ENCODE measurements around the gene OR10P1.

OR10P1 gene

DNA sequence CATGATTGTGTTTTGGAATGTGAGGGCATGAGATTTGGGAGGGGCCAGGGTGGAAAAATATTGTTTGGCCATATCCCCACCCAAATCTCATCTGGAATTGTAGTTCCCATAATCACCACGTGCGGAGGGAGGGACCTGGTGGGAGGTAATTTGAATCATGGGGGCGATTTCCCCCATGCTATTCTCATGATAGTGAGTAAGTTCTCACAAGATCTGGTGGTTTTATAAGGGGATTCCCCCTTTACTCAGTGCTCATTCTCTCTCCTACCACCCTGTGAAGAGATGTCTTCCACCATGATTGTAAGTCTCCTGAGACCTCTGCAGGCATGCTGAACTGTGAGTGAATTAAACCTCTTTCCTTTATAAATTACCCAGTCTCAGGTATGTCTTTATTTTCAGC, 15.7 kb downstream of the OR10P1 start:
- TF ChIP-seq, protein P1, sequence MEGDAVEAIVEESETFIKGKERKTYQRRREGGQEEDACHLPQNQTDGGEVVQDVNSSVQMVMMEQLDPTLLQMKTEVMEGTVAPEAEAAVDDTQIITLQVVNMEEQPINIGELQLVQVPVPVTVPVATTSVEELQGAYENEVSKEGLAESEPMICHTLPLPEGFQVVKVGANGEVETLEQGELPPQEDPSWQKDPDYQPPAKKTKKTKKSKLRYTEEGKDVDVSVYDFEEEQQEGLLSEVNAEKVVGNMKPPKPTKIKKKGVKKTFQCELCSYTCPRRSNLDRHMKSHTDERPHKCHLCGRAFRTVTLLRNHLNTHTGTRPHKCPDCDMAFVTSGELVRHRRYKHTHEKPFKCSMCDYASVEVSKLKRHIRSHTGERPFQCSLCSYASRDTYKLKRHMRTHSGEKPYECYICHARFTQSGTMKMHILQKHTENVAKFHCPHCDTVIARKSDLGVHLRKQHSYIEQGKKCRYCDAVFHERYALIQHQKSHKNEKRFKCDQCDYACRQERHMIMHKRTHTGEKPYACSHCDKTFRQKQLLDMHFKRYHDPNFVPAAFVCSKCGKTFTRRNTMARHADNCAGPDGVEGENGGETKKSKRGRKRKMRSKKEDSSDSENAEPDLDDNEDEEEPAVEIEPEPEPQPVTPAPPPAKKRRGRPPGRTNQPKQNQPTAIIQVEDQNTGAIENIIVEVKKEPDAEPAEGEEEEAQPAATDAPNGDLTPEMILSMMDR (IDR thresholded peaks at IDR 0.05; ENCODE audit: low read depth, low read length) = no peak
- H3K4me3 ChIP-seq (ENCODE audit: low read depth, low read length) = no peak overlapping the region

DNA sequence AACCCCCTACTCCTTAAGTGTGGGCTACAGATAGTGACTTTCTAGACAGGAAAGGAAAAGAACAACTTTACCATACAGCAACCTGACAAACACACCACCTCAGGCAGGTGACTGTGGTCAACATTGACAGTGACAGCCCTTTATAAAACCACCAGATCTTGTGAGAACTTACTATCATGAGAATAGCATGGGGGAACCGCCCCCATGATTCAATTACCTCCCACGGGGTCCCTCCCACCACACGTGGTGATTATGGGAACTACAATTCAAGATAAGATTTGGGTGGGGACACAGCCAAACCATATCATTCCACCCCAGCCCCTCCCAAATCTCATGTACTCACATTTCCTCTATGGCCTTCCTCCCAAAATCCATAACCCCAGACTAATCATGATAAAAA, 16.3 kb downstream of the OR10P1 start:
- no peak overlapping the region for H3K4me3 ChIP-seq (ENCODE audit: low read depth, low read length)

DNA sequence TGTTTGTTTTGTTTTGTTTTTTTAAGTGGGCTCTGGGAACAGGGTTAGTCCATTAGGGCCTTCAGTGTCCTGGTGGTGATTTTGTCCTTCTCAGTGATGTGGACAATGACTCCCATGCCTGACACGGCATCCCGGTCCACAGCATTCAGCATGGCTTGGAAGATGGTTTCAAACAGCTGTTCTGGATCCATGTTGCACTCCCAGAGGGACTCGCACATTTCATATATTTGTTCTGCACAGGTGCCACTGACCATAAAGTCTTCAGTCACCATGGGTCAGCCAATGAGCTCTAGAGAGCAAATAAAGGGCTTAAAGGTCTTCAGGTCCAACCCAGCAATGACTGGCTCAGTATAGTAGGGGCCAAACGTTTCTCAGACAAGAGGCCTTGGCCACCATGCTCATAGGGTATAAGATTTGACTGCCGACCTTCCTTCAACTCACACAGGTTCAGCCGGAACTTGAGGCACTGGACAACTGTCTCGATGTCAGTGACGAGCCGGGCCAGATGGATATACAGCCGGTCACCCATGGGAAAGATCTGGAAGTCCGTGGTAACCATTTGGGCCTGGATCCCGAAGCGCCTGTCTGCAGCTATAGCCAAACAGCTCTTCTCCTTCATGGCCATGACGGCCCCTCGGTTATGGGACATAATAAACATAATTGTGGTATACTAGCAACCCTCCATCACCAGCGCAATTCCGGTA, 18.0 kb downstream of the OR10P1 start:
- TF ChIP-seq, protein P1 (IDR thresholded peaks at IDR 0.05; ENCODE audit: low read depth, low read length) = no peak
- no peak overlapping the region for H3K4me3 ChIP-seq (ENCODE audit: low read depth, low read length)

More for the DNA sequence above, 16.3 kb downstream of the OR10P1 start:
- TF ChIP-seq, protein P1 (IDR thresholded peaks at IDR 0.05; ENCODE audit: low read depth, low read length) = no peak

DNA sequence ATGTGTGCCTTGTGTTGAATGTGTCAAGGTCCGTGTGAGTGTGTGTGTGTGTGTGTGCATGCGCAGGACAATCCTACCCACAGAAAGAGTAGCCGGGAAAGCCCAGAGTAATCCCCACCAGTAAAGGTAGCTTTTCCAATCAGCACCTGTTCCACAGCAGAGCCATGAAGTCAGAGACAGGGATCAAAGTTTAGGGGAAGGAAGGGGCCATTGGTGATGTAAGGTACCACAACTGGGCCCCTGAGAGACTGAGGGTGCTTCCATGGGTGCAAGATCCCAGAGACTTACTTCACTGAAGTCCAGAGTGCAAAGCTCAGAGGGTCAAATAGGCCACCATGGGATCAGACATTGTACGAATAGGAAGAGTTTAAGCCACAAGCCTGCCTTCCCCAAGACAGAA, 20.5 kb downstream of the OR10P1 start:
- TF ChIP-seq, protein P1 (IDR thresholded peaks at IDR 0.05; ENCODE audit: low read depth, low read length) = no peak
- no peak overlapping the region for H3K4me3 ChIP-seq (ENCODE audit: low read depth, low read length)

DNA sequence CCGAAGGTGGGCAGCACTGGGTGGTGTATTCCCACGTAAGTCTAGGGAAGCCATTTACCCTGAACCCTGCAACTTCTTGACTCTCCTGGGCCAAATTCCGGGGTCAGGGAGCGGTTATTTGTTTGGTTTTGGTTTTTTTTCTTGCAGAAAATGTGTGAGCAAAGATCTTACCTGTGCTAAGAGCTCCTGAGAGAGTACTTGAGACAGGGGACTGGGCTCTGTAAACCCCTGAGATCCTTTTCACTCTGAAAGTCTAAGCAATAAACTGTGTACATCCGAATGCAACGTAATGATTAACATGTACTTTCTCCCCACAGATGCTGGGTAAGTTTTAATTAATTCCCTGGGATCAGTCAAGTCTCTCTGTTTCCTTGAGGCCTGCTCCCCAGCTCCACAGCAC, 21.5 kb downstream of the OR10P1 start:
- no peak overlapping the region for H3K4me3 ChIP-seq (ENCODE audit: low read depth, low read length)
- TF ChIP-seq, protein P1 (IDR thresholded peaks at IDR 0.05; ENCODE audit: low read depth, low read length) = no peak

DNA sequence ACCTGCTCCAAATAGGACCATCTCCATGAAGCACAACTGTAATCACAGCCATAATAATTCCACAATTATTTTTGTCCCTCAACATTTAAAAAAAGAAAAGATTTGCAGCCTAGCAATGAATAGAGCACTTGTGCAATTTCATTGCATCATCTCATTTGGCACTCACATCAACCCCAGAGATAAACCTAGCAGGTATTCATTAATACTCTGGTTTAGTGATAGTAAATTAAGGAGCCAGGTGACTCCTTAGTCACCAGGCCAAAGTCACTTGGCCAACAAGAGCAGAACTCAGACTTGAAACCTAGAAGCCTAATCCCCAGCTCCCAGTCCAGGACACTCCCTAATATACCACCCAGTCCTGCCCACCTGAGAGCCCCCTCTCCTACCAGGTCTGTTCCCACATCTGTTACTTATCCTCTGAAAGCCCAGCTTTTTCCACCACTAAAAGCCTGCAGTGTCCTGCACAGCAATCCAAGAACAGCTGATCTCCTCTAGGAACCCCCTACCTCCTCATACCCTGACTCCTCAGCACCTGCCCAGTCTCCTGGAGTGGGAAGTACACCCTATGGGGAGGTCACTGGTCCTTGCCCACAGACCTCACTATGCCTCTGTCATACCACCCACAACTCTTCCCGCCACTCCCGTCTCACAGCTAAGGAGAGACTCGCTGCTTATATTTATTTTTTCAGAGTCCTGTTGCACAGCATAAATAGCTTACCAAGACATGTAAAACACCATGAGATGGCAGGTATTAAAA, 22.1 kb downstream of the OR10P1 start:
- H3K4me3 ChIP-seq (ENCODE audit: low read depth, low read length) = no peak overlapping the region
- TF ChIP-seq, protein P1 (IDR thresholded peaks at IDR 0.05; ENCODE audit: low read depth, low read length) = no peak

Measured in WI38 (cell line).